GM23248 (cell line): Measurements from ENCODE around the gene SND1.

Experiments used
- EZH2 ChIP-seq: fragments of 200-600 bp; sonication (generic); IDR thresholded peaks from 2 replicates; pipeline ENCODE4 v1.6.1; 2018; ENCODE audit warnings: antibody characterized with exemption, mild to moderate bottlenecking; ENCODE audit not compliant: insufficient read depth, poor library complexity, severe bottlenecking
- EZH2phosphoT487 ChIP-seq: fragments of 200-600 bp; sonication (generic); IDR thresholded peaks from 2 replicates; pipeline ENCODE4 v1.6.1; 2018; ENCODE audit warnings: antibody characterized with exemption, moderate library complexity, mild to moderate bottlenecking, low read depth; ENCODE audit not compliant: insufficient read depth

- no peak for TF ChIP-seq EZH2phosphoT487
- TF ChIP-seq EZH2 = no peak
Measured at GRCh38 chr7:127907110-127908040, 255.4 kb downstream of the SND1 start.
